Measurements from ENCODE around the gene HIVEP3.

GRCh38 chr1:41844781-41845272 lies 73.9 kb downstream of the HIVEP3 start:
- no peak for TF ChIP-seq YY1 (IDR thresholded peaks at IDR 0.05; ENCODE audit: insufficient read depth, insufficient read length)
- no peak for TF ChIP-seq ZNF274 (IDR thresholded peaks at IDR 0.05; ENCODE audit: low read depth, low read length)
